Measurements from ENCODE around the gene KDM3B. TPM values are rescaled to one million over a fixed set of nuclear protein-coding genes. Genes with fewer than 3 reads are reported as not detected.

The KDM3B gene
- total and polyA plus RNA-seq, 2 of the 8 experiments (the other 6 are each of a cell fraction or from before 2014, with no cell fraction given), result 27.1 to 78.1 TPM

GRCh38 chr5:138465261-138466124 lies 113.0 kb downstream of the KDM3B start, which contains the start of gene EGR1 (continued):
- 0 out of 4 replicates have a peak, but pooled peaks of 1 of the 3 experiments have one; percentile 16 for TF ChIP-seq CTCF (IDR thresholded peaks at IDR 0.05; ENCODE audit: control extremely low read depth in 1 of 3, insufficient read depth in 1 of 3, low read depth in 1 of 3, low read length in 3 of 3)
- no peak for TF ChIP-seq CHD2 (IDR thresholded peaks at IDR 0.05; ENCODE audit: low read length)
- TF ChIP-seq, protein P1, sequence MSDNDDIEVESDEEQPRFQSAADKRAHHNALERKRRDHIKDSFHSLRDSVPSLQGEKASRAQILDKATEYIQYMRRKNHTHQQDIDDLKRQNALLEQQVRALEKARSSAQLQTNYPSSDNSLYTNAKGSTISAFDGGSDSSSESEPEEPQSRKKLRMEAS (IDR thresholded peaks at IDR 0.05), result no peak
- peak; percentile 95 for TF ChIP-seq TAF1 (IDR thresholded peaks at IDR 0.05; ENCODE audit: low read depth, low read length)
- TF ChIP-seq KDM4A (IDR thresholded peaks at IDR 0.05; ENCODE audit: low read depth, low read length, severe bottlenecking), result no peak
- TF ChIP-seq CBX5 (IDR thresholded peaks at IDR 0.05; ENCODE audit: low read depth, low read length), result no peak
- no peak for TF ChIP-seq KDM1A (IDR thresholded peaks at IDR 0.05; ENCODE audit: borderline replicate concordance, low read length)
- peak; percentile 99 for TF ChIP-seq POLR2AphosphoS5 (IDR thresholded peaks at IDR 0.05; ENCODE audit: low read depth, low read length)
- 0 out of 2 replicates have a peak, but pooled peaks have one; percentile 60 for TF ChIP-seq EGR1 (IDR thresholded peaks at IDR 0.05; ENCODE audit: borderline replicate concordance, low read depth, low read length)
- peak; percentile 85 for TF ChIP-seq SIRT6 (IDR thresholded peaks at IDR 0.05; ENCODE audit: low read length)
- TF ChIP-seq JUND (IDR thresholded peaks at IDR 0.05; ENCODE audit: low read length), result no peak
- TF ChIP-seq CTBP2 (IDR thresholded peaks at IDR 0.05; ENCODE audit: borderline replicate concordance, insufficient read depth, insufficient read length, low read length), result no peak
- TF ChIP-seq, protein P2, sequence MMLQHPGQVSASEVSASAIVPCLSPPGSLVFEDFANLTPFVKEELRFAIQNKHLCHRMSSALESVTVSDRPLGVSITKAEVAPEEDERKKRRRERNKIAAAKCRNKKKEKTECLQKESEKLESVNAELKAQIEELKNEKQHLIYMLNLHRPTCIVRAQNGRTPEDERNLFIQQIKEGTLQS (IDR thresholded peaks at IDR 0.05; ENCODE audit: insufficient read depth, low read depth, low read length), result no peak
- no peak for TF ChIP-seq EP300 (IDR thresholded peaks at IDR 0.05; ENCODE audit: borderline replicate concordance in 1 of 2, low read depth in 2 of 2, low read length in 2 of 2)
- peak in 1 of 2 experiments; percentile 99; a peak in 2 of 3 replicates for TF ChIP-seq POLR2A (IDR thresholded peaks at IDR 0.05; ENCODE audit: control extremely low read depth in 1 of 2, low read depth in 2 of 2, low read length in 2 of 2)
- TF ChIP-seq TBP (IDR thresholded peaks at IDR 0.05; ENCODE audit: low read depth, low read length), result peak; percentile 98
- peak; percentile 98 for TF ChIP-seq SRF (IDR thresholded peaks at IDR 0.05; ENCODE audit: low read depth, low read length)
- no peak for TF ChIP-seq BRCA1 (IDR thresholded peaks at IDR 0.05; ENCODE audit: low read depth, low read length)
- TF ChIP-seq NRF1 (IDR thresholded peaks at IDR 0.05; ENCODE audit: low read depth, low read length), result peak; percentile 13; the same call in 1 of the 2 replicates
- peak; percentile 55; the same call in 1 of the 2 replicates for TF ChIP-seq SP1 (IDR thresholded peaks at IDR 0.05; ENCODE audit: low read depth, low read length)
- TF ChIP-seq GTF2F1 (IDR thresholded peaks at IDR 0.05; ENCODE audit: borderline replicate concordance, low read depth, low read length), result peak; percentile 99

Measured in H1 (cell line).